GM18907 (cell line): ENCODE results near the gene NEURL1.

ENCODE experiments used
- ATAC-seq: cut with Tn5 transposase; IDR thresholded peaks from one replicate; pipeline ENCODE4 v1.9.1; 2021; ENCODE audit warnings: mild to moderate bottlenecking, moderate library complexity; ENCODE audit not compliant: unreplicated experiment

NEURL1 gene, protein sequence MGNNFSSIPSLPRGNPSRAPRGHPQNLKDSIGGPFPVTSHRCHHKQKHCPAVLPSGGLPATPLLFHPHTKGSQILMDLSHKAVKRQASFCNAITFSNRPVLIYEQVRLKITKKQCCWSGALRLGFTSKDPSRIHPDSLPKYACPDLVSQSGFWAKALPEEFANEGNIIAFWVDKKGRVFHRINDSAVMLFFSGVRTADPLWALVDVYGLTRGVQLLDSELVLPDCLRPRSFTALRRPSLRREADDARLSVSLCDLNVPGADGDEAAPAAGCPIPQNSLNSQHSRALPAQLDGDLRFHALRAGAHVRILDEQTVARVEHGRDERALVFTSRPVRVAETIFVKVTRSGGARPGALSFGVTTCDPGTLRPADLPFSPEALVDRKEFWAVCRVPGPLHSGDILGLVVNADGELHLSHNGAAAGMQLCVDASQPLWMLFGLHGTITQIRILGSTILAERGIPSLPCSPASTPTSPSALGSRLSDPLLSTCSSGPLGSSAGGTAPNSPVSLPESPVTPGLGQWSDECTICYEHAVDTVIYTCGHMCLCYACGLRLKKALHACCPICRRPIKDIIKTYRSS

GRCh38 chr10:103493362-103493915 is at the start of gene NEURL1:
NEURL1 (plus strand) TSS chr10:103493705; CDS start chr10:103494388, 683 bp downstream.
- ATAC-seq, result no peak

GRCh38 chr10:103444478-103444877 is 49.0 kb upstream of the NEURL1 start:
- no peak for ATAC-seq

GRCh38 chr10:103445366-103445765 is 48.1 kb upstream of the NEURL1 start:
- ATAC-seq, result no peak

DNA sequence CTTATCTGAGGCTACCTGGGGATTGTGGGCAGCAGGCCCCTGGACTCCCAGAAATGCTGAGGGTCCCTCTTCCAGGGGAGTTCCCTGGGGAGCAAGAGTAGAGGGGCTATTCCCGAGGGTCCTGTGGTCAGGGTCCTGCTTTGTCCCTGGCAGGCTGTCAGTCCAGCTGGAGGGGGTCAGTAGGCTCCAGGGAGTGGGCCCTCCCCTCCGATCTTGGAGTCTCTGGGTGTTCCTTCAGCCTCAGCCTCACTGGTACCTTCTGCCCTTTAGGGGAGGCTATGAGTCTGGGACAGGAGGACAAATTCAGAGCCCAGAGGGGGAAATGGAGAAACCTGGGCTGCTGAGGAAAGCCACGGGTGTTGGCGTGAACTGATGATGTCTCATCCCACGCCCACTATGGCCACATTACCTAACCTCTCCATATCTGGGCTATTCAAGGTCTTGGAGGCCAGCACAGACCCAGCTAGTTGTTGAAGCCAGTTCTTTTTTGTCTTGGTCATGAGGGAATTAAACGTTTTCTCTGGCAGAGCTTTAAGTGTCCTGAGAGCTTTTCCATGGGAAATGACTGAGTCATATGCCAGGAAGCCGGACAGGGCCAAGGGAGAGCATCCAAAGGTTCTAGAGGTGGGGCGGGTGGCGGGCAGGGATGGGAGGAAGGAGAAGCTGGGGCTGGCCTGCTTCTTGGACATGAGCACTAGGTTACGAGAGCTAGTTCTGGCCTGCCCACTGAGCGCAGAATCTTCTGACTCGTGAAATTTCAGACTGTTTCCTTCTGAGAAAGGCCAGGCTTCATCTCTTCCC is 47.5 kb upstream of the NEURL1 start:
- no peak for ATAC-seq

GRCh38 chr10:103447187-103447586 is 46.3 kb upstream of the NEURL1 start:
- ATAC-seq, result no peak

DNA sequence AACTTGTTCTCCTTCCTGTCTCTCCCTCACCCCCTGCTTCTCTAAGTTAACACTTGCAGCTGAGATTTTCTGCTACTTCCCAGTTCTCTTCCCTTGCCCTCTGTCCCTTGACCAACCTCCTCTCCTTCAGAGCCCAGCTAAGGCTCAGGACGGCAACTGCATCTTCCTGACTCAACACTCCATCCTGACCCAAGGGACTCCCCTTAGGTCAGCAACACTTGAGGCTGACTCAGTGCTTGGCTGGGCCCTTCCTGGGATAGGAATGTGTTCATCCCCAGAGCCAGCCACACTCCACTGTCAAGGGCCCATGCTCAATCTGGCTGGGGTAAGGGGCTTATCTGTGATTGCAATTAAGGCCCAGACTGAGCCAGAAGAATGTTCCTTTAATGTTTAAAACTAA is 44.8 kb upstream of the NEURL1 start:
- no peak for ATAC-seq

GRCh38 chr10:103449208-103450144 is 44.0 kb upstream of the NEURL1 start:
- ATAC-seq, result no peak

GRCh38 chr10:103450201-103450695 is 43.3 kb upstream of the NEURL1 start:
- no peak for ATAC-seq

- no peak for ATAC-seq
Observed at GRCh38 chr10:103451091-103451813, 42.3 kb upstream of the NEURL1 start.

- ATAC-seq, result peak; percentile 65
Observed at GRCh38 chr10:103451831-103452505, 41.5 kb upstream of the NEURL1 start, which contains the start of gene CALHM2. CALHM2 (minus strand) TSS chr10:103452370; CDS start chr10:103449941, 2,429 bp downstream.

DNA sequence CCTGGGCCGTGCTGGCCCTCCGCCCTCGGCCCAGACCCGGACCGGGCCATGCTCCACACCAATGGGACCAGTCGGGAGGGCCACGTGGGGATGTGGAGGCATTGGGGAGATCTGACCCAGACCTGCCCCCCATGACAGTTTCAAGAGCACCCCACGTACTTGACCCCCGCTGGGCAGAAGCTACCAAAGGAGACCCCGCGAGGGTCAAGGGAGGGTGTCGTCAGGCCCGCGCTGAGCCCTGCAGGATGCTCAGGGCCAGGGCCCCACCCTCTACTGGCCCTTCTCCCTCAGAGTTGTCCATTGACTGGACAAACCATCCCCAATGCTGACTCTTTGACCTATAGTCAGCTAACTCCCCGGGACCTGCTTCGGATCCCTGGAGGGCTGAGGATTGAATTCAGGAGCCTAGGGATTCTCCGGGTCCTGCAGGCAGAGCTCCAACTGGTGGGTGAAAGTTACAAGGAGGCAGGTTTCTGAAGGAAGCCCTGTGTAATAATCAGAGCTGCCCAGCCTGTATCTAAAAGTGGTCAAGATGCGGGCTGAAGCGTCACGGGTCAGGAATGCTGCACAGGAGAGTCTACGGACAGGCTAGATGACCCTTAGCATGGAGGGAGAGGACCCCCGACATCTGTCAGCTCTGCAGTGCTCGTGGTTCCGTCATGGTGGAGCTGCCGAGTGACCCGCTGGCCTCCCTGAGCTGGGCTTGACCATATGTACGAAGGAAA is 40.8 kb upstream of the NEURL1 start:
- no peak for ATAC-seq

DNA sequence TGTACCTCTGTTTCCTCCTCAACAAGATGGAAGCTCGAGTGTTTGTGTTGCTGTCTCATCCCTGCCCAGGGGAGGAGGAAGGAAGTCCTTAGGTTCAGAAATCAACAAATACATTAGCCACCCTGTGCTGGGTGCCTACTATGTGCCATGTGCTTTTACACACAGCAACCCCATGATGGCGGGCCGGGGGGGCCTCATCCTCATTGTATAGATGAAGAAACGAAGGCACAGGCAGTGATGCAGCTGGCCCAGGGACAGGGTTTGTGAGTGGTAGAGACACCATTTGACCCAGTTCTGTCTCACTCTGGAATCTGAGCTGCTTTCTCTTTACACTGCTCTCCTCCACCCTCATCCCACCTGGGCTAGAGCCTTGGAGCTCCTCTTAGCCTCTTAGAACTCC is 39.5 kb upstream of the NEURL1 start:
- no peak for ATAC-seq

DNA sequence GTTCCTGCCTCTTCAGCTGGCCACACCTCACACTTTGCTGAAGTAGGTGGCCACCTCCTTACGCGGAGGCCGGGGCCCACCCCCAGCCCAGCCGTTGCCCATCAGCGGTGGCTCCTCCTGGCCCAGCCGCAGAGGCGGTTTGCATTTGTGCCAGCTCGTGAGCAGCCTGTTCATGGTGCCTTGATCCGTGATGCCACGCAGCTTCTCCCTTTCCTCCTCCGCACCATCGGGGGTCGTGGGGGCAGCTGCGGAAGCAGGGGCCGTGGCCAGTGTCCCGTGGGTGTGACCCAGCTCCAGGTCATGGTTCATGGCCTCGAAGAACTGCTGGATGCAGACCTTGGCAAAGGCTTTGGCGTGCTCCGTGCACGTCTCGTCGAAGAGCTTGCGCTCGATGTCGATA is 38.3 kb upstream of the NEURL1 start:
- ATAC-seq, result no peak

DNA sequence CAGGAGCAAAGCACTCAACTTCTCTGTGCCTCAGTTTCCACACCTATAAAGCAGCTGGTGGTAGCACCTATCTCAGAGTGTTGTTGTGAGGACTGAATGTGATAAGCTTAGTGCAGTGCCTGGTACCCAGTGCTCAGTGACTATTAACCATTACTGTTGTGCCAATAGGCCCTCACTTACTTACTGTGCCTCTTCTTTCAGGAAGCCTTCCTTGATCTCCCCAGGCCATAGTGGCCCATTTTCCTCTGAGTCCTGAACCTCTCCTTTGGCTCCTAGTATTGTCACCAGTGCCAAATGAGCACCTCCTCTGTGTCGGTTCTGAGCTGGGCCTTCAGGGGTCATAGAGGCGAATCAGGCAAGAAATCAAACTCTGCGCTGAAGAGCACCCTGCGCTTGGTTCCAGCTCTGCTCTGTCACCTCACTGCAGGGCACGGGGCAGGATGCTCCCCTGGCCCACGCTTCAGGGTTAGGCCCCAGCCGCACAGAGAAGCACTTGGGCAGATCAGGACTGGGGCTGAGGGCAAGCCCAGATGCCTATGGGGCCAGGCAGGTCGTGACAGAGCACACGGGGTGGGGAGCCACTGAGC is 37.3 kb upstream of the NEURL1 start:
- no peak for ATAC-seq

- no peak for ATAC-seq
Observed at GRCh38 chr10:103457176-103457712, 36.3 kb upstream of the NEURL1 start.

GRCh38 chr10:103457896-103458583 is 35.5 kb upstream of the NEURL1 start:
- no peak for ATAC-seq

- peak; percentile 79 for ATAC-seq
Observed at GRCh38 chr10:103458720-103459119, 34.8 kb upstream of the NEURL1 start, which contains the start of gene CALHM1. CALHM1 (minus strand) TSS chr10:103458900; CDS start chr10:103458751, 149 bp downstream.
